T-cell (primary cell): ENCODE measurements around the gene PLAC8. TPM values are rescaled to one million over a fixed set of nuclear protein-coding genes. Genes with fewer than 3 reads are reported as not detected.
"Not testable (repeated sequence)": the region's sequence is repeated elsewhere in the genome, so short reads cannot be mapped to it uniquely, and the experiment has no call there.

Source experiments
- ATAC-seq, 4 experiments: fragments of 200-7000 bp in 3 of 4; fragments of 150-1000 bp in 1 of 4; cut with Tn5 transposase; replicated peaks in 1 of 4; 1 replicate in 3 of 4; 2 replicates in 1 of 4; pipeline ENCODE4 v1.10.0; 2021; ENCODE audit warnings: moderate library complexity in 3 of 4, mild to moderate bottlenecking in 2 of 4, moderate number of reproducible peaks in 1 of 4
- CTCF ChIA-PET, 2 donors: fragments of 300-600 bp; sonication (Branson Sonifier 250); formaldehyde crosslinking; loops; one replicate each; lab custom pipeline; 2022; ENCODE audit warnings: antibody characterized with exemption in 2 of 2; lab: Charles Lee
- POLR2A ChIA-PET, 2 donors: fragments of 300-600 bp; sonication (Branson Sonifier 250); formaldehyde crosslinking; loops; one replicate each; lab custom pipeline; 2022; ENCODE audit warnings: antibody characterized with exemption in 2 of 2; lab: Charles Lee
- DNase-seq, 35 experiments: peaks; one replicate each; pipeline versions ENCODE4 v3.0.0 to v3.0.0-alpha.2; 2013 to 2023
- H3K27ac ChIP-seq: one replicate; pipeline ENCODE4 v1.5.1; 2013; ENCODE audit warnings: low read length
- H3K27me3 ChIP-seq, 2 experiments: replicated peaks in 1 of 2; 1 replicate in 1 of 2; 2 replicates in 1 of 2; pipeline versions ENCODE4 v1.6.1 to v1.7.0; 2013; ENCODE audit warnings: low read length in 1 of 2, mixed read lengths in 1 of 2; ENCODE audit not compliant: control insufficient read depth in 2 of 2, insufficient read depth in 2 of 2; ENCODE audit errors: extremely low read depth in 1 of 2
- H3K36me3 ChIP-seq, 2 donors: 1 replicate in 1 of 2; 2 replicates in 1 of 2; pipeline versions ENCODE4 v1.6.1 to v1.7.0; 2013; ENCODE audit warnings: low read length in 1 of 2; ENCODE audit not compliant: control insufficient read depth in 2 of 2, insufficient read depth in 1 of 2; ENCODE audit errors: extremely low read depth in 1 of 2
- H3K4me1 ChIP-seq, 2 experiments: 1 replicate in 1 of 2; 2 replicates in 1 of 2; pipeline versions ENCODE4 v1.6.1 to v1.7.0; 2013; ENCODE audit warnings: low read length in 2 of 2, mixed read lengths in 1 of 2; ENCODE audit not compliant: insufficient read depth in 2 of 2, control insufficient read depth in 1 of 2; ENCODE audit errors: extremely low read depth in 1 of 2
- H3K4me3 ChIP-seq, 2 donors: 1 replicate in 1 of 2; 2 replicates in 1 of 2; pipeline versions ENCODE4 v1.5.1 to v1.7.0; 2013; ENCODE audit warnings: mild to moderate bottlenecking in 2 of 2, low read length in 1 of 2, moderate library complexity in 1 of 2; ENCODE audit not compliant: control insufficient read depth in 1 of 2; ENCODE audit errors: extremely low read depth in 1 of 2
- H3K9me3 ChIP-seq: 2 replicates; pipeline ENCODE4 v1.7.0; 2013
- H3K27ac Mint-ChIP-seq, 2 donors: one replicate each; pipeline ENCODE4 v1.8.0; 2020 to 2021; ENCODE audit warnings: mild to moderate bottlenecking in 2 of 2, mixed read lengths in 2 of 2
- H3K27me3 Mint-ChIP-seq, 2 donors: one replicate each; pipeline ENCODE4 v1.8.0; 2021 to 2022; ENCODE audit warnings: mixed read lengths in 2 of 2
- H3K36me3 Mint-ChIP-seq: one replicate; pipeline ENCODE4 v1.8.0; 2021; ENCODE audit warnings: mixed read lengths
- H3K4me1 Mint-ChIP-seq, 3 donors: one replicate each; pipeline ENCODE4 v1.8.0; 2020 to 2022; ENCODE audit warnings: mixed read lengths in 3 of 3, mild to moderate bottlenecking in 1 of 3
- H3K4me3 Mint-ChIP-seq, 3 donors: one replicate each; pipeline ENCODE4 v1.8.0; 2020 to 2022; ENCODE audit warnings: mild to moderate bottlenecking in 3 of 3, mixed read lengths in 3 of 3, moderate library complexity in 3 of 3
- H3K9me3 Mint-ChIP-seq, 3 donors: one replicate each; pipeline ENCODE4 v1.8.0; 2020 to 2022; ENCODE audit warnings: mixed read lengths in 3 of 3
- WGBS: methylation state at CpG from one replicate; pipeline ENCODE4 v1.1.5; 2013; ENCODE audit warnings: missing lambda C conversion rate; ENCODE audit not compliant: insufficient coverage; 5-methylcytosine and 5-hydroxymethylcytosine counted together
- total RNA-seq, 35 experiments: library from RNA in 6 of 35; stranded (reverse) in 6 of 35; fragments of 120-200 nt in 1 of 35; gene quantifications; one replicate each; pipeline versions ENCODE4 v1.2.1 to v1.2.4 and lab custom pipeline; 2013 to 2026

PLAC8 gene
- total RNA-seq, 5 donors from 2014 or later (not counting 1 experiment from before 2014, with no cell fraction given) = 124 to 318 (median 147) TPM

GRCh38 chr4:83054928-83055327, 59.6 kb downstream of the PLAC8 start:
- CTCF ChIA-PET = interaction anchor here in 1 of 2 donors (0.7 to 2.8 kb wide), 6 partner anchors 20 to 617 kb away, joined by 3 to 14 read pairs (median 4); partner anchors contain the start of genes COPS4 and COQ2
- Mint-ChIP-seq H3K4me1 (peaks cover 0 to 6% (median 0%) of the 10 kb centered on the region in 3 donors), H3K4me3 (no peak overlapping the region), H3K27ac (no peak overlapping the region), H3K36me3 (peaks cover 43% of the 10 kb centered on the region), H3K9me3 (no peaks in the 10 kb centered on the region), H3K27me3 (no peaks in the 10 kb centered on the region)
- H3K4me3 ChIP-seq = no peak overlapping the region
- H3K9me3 ChIP-seq = no peaks in the 10 kb centered on the region
- H3K36me3 ChIP-seq = peaks cover 4 to 40% of the 10 kb centered on the region in 2 donors
- no peaks in the 10 kb centered on the region for H3K4me1 ChIP-seq
- ATAC-seq = peak in 1 of 4 experiments; percentile 45
- H3K27me3 ChIP-seq = no peaks in the 10 kb centered on the region
- peak in 8 of 35 experiments; percentile 2 to 48 (median 8) for DNase-seq
- POLR2A ChIA-PET = interaction anchor here in 1 of 2 donors (0.6 kb wide), 1 partner anchor 384 kb away, joined by 4 read pairs; no protein-coding TSS in a partner anchor
- H3K27ac ChIP-seq = no peak overlapping the region

- POLR2A ChIA-PET, H3K27me3 Mint-ChIP-seq, H3K27ac ChIP-seq, H3K9me3 ChIP-seq, H3K4me3 ChIP-seq, DNase-seq, H3K27me3 ChIP-seq, ATAC-seq, H3K27ac Mint-ChIP-seq, H3K4me3 Mint-ChIP-seq, H3K9me3 Mint-ChIP-seq: not testable (repeated sequence)
- Histone ChIP-seq H3K36me3 (peaks cover 0 to 44% of the 10 kb centered on the region in 2 donors), H3K4me1 (peaks cover 0 to 11% of the 10 kb centered on the region in 2 experiments)
- WGBS = 94% methylated on average over 8 of the region's 8 CpGs
- Mint-ChIP-seq H3K36me3 (peaks cover 40% of the 10 kb centered on the region), H3K4me1 (peaks cover 10 to 12% (median 11%) of the 10 kb centered on the region in 3 donors)
- CTCF ChIA-PET = interaction anchor here in 1 of 2 donors (0.6 kb wide), 1 partner anchor 23 kb away, joined by 3 read pairs; no protein-coding TSS in a partner anchor
Observed at GRCh38 chr4:83048781-83049180, 65.7 kb downstream of the PLAC8 start.

DNA sequence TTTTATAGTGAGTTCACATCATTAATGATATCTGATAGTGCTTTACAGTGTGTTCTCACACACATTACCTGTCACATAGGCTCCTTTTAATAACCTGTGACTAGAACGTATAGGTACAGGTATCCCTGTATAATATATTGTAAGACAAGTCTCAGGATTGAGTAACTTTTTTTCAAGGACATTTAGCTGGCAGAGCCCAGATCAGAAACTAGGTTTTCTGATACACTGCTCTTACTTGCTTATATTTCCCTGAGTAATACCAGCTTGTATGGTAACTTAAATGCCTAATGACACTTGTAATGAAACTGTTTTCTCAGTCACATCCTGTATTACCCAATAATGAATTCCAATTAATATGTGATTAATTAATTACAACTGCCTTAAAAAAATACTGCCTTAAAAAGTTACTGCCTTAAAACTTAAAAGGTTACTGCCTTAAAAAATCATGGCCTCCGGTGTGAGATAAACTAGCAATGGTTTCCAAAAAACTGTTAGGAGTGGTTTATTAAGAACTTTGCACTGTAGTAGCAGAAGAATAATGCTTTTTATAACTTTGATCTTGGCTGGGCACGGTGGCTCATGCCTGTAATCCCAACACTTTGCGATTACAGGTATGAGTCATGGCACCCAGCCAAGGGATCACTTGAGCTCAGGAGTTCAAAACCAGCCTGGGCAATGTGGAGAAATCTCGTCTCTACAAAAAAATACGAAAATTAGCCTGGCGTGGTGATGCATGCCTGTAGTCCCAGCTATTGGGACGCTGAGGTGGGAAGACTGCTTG, 67.6 kb downstream of the PLAC8 start:
- Histone ChIP-seq H3K27me3 (no peaks in the 10 kb centered on the region), H3K4me1 (peaks cover 2 to 12% of the 10 kb centered on the region in 2 experiments), H3K27ac (no peak overlapping the region), H3K9me3 (no peaks in the 10 kb centered on the region), H3K4me3 (no peak overlapping the region), H3K36me3 (peaks cover 0 to 30% of the 10 kb centered on the region in 2 donors)
- CTCF ChIA-PET = interaction anchor here in 1 of 2 donors (0.7 kb wide), 1 partner anchor 214 kb away, joined by 3 read pairs; no protein-coding TSS in a partner anchor
- DNase-seq (no peak), ATAC-seq (no peak)
- H3K27me3 Mint-ChIP-seq = no peaks in the 10 kb centered on the region
- H3K36me3 Mint-ChIP-seq = peaks cover 27% of the 10 kb centered on the region
- no peaks in the 10 kb centered on the region for H3K9me3 Mint-ChIP-seq
- H3K4me1 Mint-ChIP-seq = peaks cover 11 to 19% (median 13%) of the 10 kb centered on the region in 3 donors
- POLR2A ChIA-PET = no interaction called here
- WGBS = 96% methylated on average over 5 of the region's 8 CpGs
- no peak overlapping the region for H3K4me3 Mint-ChIP-seq
- H3K27ac Mint-ChIP-seq = no peak overlapping the region

- Mint-ChIP-seq H3K4me3 (no peak overlapping the region), H3K4me1 (peaks cover 24 to 36% (median 32%) of the 10 kb centered on the region in 3 donors), H3K27me3 (no peaks in the 10 kb centered on the region), H3K36me3 (peaks cover 9% of the 10 kb centered on the region), H3K9me3 (no peaks in the 10 kb centered on the region), H3K27ac (no peak overlapping the region)
- ChIA-PET POLR2A (interaction anchor here in 1 of 2 donors (0.5 kb wide), 1 partner anchor 189 kb away, joined by 8 read pairs; no protein-coding TSS in a partner anchor), CTCF (interaction anchor here in 1 of 2 donors (0.6 kb wide), 1 partner anchor 41 kb away, joined by 3 read pairs; no protein-coding TSS in a partner anchor)
- no peak for ATAC-seq
- whole genome bisulfite sequencing = 100% methylated on average over 3 of the region's 14 CpGs
- H3K27ac ChIP-seq = no peak overlapping the region
- peaks cover 0 to 3% of the 10 kb centered on the region in 2 donors for H3K36me3 ChIP-seq
- H3K4me3 ChIP-seq = no peak overlapping the region
- no peak for DNase-seq
- no peaks in the 10 kb centered on the region for H3K9me3 ChIP-seq
- H3K4me1 ChIP-seq = peaks cover 2 to 12% of the 10 kb centered on the region in 2 experiments
- H3K27me3 ChIP-seq = no peaks in the 10 kb centered on the region
Observed at GRCh38 chr4:83043801-83044407, 70.6 kb downstream of the PLAC8 start.

GRCh38 chr4:83043157-83043556, 71.4 kb downstream of the PLAC8 start:
- H3K4me3 ChIP-seq, ATAC-seq, POLR2A ChIA-PET, H3K27ac Mint-ChIP-seq, H3K27ac ChIP-seq, H3K27me3 ChIP-seq, H3K9me3 Mint-ChIP-seq, H3K27me3 Mint-ChIP-seq, H3K9me3 ChIP-seq, DNase-seq, H3K4me3 Mint-ChIP-seq, H3K36me3 Mint-ChIP-seq, H3K36me3 ChIP-seq: not testable (repeated sequence)
- H3K4me1 Mint-ChIP-seq = peaks cover 29 to 41% (median 33%) of the 10 kb centered on the region in 3 donors
- no CpG with 5 or more reads among the region's 2 CpGs for WGBS
- H3K4me1 ChIP-seq = peaks cover 2 to 12% of the 10 kb centered on the region in 2 experiments
- CTCF ChIA-PET = interaction anchor here in 1 of 2 donors (0.6 kb wide), 1 partner anchor 42 kb away, joined by 3 read pairs; no protein-coding TSS in a partner anchor

DNA sequence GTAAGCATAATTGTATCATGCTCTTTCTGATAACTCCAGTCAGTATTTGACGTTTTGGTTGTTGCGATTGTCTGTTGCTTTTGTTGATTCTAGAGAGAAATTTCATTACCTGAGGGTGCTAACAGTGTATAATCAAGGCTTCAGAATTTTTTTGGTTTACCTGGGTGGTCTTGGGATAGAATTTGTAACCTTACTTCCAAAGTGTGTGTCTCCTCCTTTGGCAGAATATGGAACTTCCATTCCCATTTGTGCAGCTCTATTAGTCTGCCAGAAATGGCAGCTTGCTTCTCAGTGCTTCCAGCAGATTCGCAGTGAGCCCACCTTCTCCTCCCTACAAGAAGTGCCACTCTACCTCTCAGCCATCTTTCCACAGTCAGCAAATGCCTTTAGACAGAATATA, 74.3 kb downstream of the PLAC8 start:
- ChIA-PET POLR2A (interaction anchor here (0.6 to 0.8 kb wide), 3 partner anchors 27 to 611 kb away, joined by 3 to 4 read pairs (median 3); no protein-coding TSS in a partner anchor), CTCF (interaction anchor here in 1 of 2 donors (0.5 kb wide), 1 partner anchor 113 kb away, joined by 3 read pairs; no protein-coding TSS in a partner anchor)
- Mint-ChIP-seq H3K36me3 (peaks cover 6% of the 10 kb centered on the region), H3K4me3 (no peak overlapping the region), H3K9me3 (no peaks in the 10 kb centered on the region), H3K4me1 (peaks cover 50 to 56% (median 53%) of the 10 kb centered on the region in 3 donors), H3K27ac (no peak overlapping the region), H3K27me3 (no peaks in the 10 kb centered on the region)
- H3K36me3 ChIP-seq = no peaks in the 10 kb centered on the region
- H3K4me3 ChIP-seq = no peak overlapping the region
- H3K27me3 ChIP-seq = no peaks in the 10 kb centered on the region
- no peak overlapping the region for H3K27ac ChIP-seq
- H3K9me3 ChIP-seq = no peaks in the 10 kb centered on the region
- DNase-seq (no peak), ATAC-seq (no peak)
- WGBS = 90% methylated on average over 2 of the region's 3 CpGs
- peaks cover 15 to 17% of the 10 kb centered on the region in 2 experiments for H3K4me1 ChIP-seq
